Measurements from ENCODE around the gene TSKU.

DNA sequence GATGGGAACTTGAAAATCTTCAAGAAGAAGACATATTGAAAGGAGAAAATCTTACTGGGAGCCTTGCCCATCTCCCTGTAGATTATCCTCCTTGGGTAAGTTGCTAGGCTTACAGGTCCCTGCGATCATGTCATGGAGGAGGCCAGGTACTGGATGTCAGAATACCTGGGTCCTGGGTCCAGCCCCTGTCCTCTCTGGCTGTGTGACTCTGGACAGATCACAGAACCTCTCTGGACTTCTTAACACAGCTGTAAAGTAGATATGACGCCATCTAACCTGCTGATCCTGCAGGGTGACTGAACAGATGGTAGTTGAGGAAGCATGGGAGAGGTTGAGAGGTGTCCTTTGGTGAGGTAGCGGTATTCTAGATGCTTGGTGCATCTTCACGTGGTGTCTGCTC is 4.1 kb downstream of the TSKU start:
- TF ChIP-seq, protein P1, sequence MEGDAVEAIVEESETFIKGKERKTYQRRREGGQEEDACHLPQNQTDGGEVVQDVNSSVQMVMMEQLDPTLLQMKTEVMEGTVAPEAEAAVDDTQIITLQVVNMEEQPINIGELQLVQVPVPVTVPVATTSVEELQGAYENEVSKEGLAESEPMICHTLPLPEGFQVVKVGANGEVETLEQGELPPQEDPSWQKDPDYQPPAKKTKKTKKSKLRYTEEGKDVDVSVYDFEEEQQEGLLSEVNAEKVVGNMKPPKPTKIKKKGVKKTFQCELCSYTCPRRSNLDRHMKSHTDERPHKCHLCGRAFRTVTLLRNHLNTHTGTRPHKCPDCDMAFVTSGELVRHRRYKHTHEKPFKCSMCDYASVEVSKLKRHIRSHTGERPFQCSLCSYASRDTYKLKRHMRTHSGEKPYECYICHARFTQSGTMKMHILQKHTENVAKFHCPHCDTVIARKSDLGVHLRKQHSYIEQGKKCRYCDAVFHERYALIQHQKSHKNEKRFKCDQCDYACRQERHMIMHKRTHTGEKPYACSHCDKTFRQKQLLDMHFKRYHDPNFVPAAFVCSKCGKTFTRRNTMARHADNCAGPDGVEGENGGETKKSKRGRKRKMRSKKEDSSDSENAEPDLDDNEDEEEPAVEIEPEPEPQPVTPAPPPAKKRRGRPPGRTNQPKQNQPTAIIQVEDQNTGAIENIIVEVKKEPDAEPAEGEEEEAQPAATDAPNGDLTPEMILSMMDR (conservative IDR thresholded peaks at IDR 0.05 in 1 of 2, IDR thresholded peaks at IDR 0.05 in 1 of 2; ENCODE audit: low read depth in 1 of 2, low read length in 2 of 2) = no peak
- TF ChIP-seq EZH2 (IDR thresholded peaks at IDR 0.05; ENCODE audit: low read length, missing control alignments) = no peak
